Measurements from ENCODE around the gene UBL7. TPM values are rescaled to one million over a fixed set of nuclear protein-coding genes. Genes with fewer than 3 reads are reported as not detected.

Gene UBL7
- total and polyA plus RNA-seq, 10 of the 15 experiments (the other 5 are each of a cell fraction or from before 2014, with no cell fraction given) = 25.9 to 145 (median 90.1) TPM

DNA sequence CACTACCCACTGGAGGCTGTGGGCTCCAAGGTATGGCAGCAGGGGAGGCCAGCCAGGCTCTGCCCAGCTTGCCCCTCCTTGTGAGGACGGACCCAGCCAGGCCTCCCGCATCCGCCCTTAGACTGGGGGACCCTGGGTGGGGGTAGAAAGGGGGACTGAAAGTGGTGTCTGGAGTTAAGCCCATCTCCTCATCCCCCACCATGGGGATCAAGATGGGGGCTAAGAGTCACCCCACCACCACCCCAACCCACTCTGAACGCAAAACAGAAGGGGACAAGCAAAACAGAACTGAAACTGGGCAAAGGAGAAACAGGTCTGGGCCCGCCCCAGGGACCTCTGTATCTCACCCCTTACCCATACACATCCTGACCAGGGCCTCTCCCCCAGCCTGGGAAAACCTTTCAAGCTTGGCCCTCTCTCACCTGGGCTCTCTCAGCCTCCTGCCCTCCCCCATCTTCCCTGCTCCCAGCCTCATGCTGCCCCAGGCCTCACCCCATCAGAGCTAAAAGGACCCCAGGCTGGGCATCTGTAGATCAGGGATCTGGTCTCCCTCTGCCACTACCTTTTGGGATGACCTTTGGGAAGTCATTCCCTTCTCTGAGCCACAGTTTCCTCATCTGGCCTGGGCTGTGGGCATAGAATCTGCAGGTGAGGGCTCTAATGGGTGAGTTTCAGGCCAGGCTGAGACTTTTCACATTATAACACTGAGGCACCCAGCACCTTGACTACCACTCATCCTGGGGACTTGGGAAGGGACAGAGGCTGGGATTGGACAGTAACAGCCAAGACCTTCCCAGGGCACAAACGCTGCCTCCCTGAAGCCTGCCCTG lies 63.5 kb downstream of the UBL7 start (continued):
- TF ChIP-seq IRF4 (IDR thresholded peaks at IDR 0.05; ENCODE audit: low read depth, low read length) = peak; percentile 90
- TF ChIP-seq GATAD2B (conservative IDR thresholded peaks at IDR 0.05; ENCODE audit: low read depth) = peak; percentile 95
- peak in 1 of 2 experiments; percentile 84; a peak in 2 of 4 replicates for TF ChIP-seq ETV6 (conservative IDR thresholded peaks at IDR 0.05 in 1 of 2, IDR thresholded peaks at IDR 0.05 in 1 of 2; ENCODE audit: borderline replicate concordance in 1 of 2, low read depth in 1 of 2)
- no peak for TF ChIP-seq SMAD5 (IDR thresholded peaks at IDR 0.05; ENCODE audit: low read depth)
- TF ChIP-seq POLR2AphosphoS5 (IDR thresholded peaks at IDR 0.05; ENCODE audit: low read length) = peak; percentile 80
- TF ChIP-seq, protein P1, sequence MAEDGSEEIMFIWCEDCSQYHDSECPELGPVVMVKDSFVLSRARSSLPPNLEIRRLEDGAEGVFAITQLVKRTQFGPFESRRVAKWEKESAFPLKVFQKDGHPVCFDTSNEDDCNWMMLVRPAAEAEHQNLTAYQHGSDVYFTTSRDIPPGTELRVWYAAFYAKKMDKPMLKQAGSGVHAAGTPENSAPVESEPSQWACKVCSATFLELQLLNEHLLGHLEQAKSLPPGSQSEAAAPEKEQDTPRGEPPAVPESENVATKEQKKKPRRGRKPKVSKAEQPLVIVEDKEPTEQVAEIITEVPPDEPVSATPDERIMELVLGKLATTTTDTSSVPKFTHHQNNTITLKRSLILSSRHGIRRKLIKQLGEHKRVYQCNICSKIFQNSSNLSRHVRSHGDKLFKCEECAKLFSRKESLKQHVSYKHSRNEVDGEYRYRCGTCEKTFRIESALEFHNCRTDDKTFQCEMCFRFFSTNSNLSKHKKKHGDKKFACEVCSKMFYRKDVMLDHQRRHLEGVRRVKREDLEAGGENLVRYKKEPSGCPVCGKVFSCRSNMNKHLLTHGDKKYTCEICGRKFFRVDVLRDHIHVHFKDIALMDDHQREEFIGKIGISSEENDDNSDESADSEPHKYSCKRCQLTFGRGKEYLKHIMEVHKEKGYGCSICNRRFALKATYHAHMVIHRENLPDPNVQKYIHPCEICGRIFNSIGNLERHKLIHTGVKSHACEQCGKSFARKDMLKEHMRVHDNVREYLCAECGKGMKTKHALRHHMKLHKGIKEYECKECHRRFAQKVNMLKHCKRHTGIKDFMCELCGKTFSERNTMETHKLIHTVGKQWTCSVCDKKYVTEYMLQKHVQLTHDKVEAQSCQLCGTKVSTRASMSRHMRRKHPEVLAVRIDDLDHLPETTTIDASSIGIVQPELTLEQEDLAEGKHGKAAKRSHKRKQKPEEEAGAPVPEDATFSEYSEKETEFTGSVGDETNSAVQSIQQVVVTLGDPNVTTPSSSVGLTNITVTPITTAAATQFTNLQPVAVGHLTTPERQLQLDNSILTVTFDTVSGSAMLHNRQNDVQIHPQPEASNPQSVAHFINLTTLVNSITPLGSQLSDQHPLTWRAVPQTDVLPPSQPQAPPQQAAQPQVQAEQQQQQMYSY (CRISPR knock-in tag; IDR thresholded peaks at IDR 0.05) = no peak
- TF ChIP-seq NR2C1 (IDR thresholded peaks at IDR 0.05) = no peak; the same call in 1 of the 2 replicates
- TF ChIP-seq RAD21 (IDR thresholded peaks at IDR 0.05; ENCODE audit: insufficient read depth, low read depth, low read length) = 0 out of 2 replicates have a peak, but pooled peaks have one; percentile 0
- peak; percentile 21; the same call in 1 of the 2 replicates for TF ChIP-seq POLR2AphosphoS2 (IDR thresholded peaks at IDR 0.05; ENCODE audit: low read depth, low read length)
- TF ChIP-seq, protein P2, sequence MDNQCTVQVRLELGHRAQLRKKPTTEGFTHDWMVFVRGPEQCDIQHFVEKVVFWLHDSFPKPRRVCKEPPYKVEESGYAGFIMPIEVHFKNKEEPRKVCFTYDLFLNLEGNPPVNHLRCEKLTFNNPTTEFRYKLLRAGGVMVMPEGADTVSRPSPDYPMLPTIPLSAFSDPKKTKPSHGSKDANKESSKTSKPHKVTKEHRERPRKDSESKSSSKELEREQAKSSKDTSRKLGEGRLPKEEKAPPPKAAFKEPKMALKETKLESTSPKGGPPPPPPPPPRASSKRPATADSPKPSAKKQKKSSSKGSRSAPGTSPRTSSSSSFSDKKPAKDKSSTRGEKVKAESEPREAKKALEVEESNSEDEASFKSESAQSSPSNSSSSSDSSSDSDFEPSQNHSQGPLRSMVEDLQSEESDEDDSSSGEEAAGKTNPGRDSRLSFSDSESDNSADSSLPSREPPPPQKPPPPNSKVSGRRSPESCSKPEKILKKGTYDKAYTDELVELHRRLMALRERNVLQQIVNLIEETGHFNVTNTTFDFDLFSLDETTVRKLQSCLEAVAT (IDR thresholded peaks at IDR 0.05) = 0 out of 2 replicates have a peak, but pooled peaks have one; percentile 57
- no peak for TF ChIP-seq MYB (IDR thresholded peaks at IDR 0.05; ENCODE audit: borderline replicate concordance, low read depth, low read length)
- TF ChIP-seq CREM (IDR thresholded peaks at IDR 0.05; ENCODE audit: low read depth) = peak; percentile 60
- no peak for TF ChIP-seq MEF2A (IDR thresholded peaks at IDR 0.05; ENCODE audit: insufficient read depth, low read depth, low read length)
- TF ChIP-seq CHD1 (IDR thresholded peaks at IDR 0.05; ENCODE audit: low read depth, low read length) = peak; percentile 67; the same call in 1 of the 2 replicates
- 0 out of 2 replicates have a peak, but pooled peaks have one; percentile 10 for TF ChIP-seq RAD51 (IDR thresholded peaks at IDR 0.05)
- TF ChIP-seq, protein P3, sequence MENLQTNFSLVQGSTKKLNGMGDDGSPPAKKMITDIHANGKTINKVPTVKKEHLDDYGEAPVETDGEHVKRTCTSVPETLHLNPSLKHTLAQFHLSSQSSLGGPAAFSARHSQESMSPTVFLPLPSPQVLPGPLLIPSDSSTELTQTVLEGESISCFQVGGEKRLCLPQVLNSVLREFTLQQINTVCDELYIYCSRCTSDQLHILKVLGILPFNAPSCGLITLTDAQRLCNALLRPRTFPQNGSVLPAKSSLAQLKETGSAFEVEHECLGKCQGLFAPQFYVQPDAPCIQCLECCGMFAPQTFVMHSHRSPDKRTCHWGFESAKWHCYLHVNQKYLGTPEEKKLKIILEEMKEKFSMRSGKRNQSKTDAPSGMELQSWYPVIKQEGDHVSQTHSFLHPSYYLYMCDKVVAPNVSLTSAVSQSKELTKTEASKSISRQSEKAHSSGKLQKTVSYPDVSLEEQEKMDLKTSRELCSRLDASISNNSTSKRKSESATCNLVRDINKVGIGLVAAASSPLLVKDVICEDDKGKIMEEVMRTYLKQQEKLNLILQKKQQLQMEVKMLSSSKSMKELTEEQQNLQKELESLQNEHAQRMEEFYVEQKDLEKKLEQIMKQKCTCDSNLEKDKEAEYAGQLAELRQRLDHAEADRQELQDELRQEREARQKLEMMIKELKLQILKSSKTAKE (IDR thresholded peaks at IDR 0.05; ENCODE audit: low read depth, poor library complexity, severe bottlenecking) = peak; percentile 92
- peak; percentile 68 for TF ChIP-seq POU2F2 (IDR thresholded peaks at IDR 0.05; ENCODE audit: borderline replicate concordance, low read depth, low read length)
- TF ChIP-seq ZBED1 (IDR thresholded peaks at IDR 0.05; ENCODE audit: borderline replicate concordance) = no peak

All from GM12878 (cell line).